RPMI7951 (cell line): ENCODE measurements around the gene KCNIP1. TPM values are rescaled to one million over a fixed set of nuclear protein-coding genes. Genes with fewer than 3 reads are reported as not detected.

Experiments used
- DNase-seq: peaks from one replicate; pipeline ENCODE4 v3.0.0-alpha.2; 2012; ENCODE audit warnings: low read depth
- total RNA-seq: library from RNA; depleted of rRNA; stranded (reverse); fragments of >200 nt; shearing (Covaris generic); gene quantifications from 2 replicates; pipeline ENCODE4 v1.2.3, GENCODE V29; 2014

KCNIP1 gene
- total RNA-seq, 1 experiment from 2014 or later: not detected

GRCh38 chr5:170642066-170642735, 138.4 kb downstream of the KCNIP1 start:
- DNase-seq: no peak

- no peak for DNase-seq
These were observed 139.1 kb downstream of the KCNIP1 start for GRCh38 chr5:170642776-170643436.

GRCh38 chr5:170643591-170643990, 139.8 kb downstream of the KCNIP1 start:
- no peak for DNase-seq

- no peak for DNase-seq
These were observed 140.7 kb downstream of the KCNIP1 start for GRCh38 chr5:170644501-170644900.

GRCh38 chr5:170648541-170648940, 144.7 kb downstream of the KCNIP1 start:
- DNase-seq: no peak

GRCh38 chr5:170650850-170651249, 147.0 kb downstream of the KCNIP1 start:
- no peak for DNase-seq

GRCh38 chr5:170651604-170652277, 147.9 kb downstream of the KCNIP1 start:
- DNase-seq: no peak

GRCh38 chr5:170655476-170655875, 151.7 kb downstream of the KCNIP1 start:
- DNase-seq: no peak

- DNase-seq: no peak
These were observed 152.1 kb downstream of the KCNIP1 start for GRCh38 chr5:170655920-170656319.

- no peak for DNase-seq
These were observed 152.5 kb downstream of the KCNIP1 start for GRCh38 chr5:170656346-170656745.

GRCh38 chr5:170660531-170660930, 156.7 kb downstream of the KCNIP1 start:
- no peak for DNase-seq

GRCh38 chr5:170662966-170663365, 159.1 kb downstream of the KCNIP1 start:
- DNase-seq: no peak

- no peak for DNase-seq
These were observed 175.0 kb downstream of the KCNIP1 start for GRCh38 chr5:170678811-170679210.

- DNase-seq: peak; percentile 28
These were observed 177.2 kb downstream of the KCNIP1 start for GRCh38 chr5:170681013-170681433.

- DNase-seq: no peak
These were observed 187.8 kb downstream of the KCNIP1 start for GRCh38 chr5:170691657-170692056.

- DNase-seq: no peak
These were observed 189.9 kb downstream of the KCNIP1 start for GRCh38 chr5:170693701-170694100.

- no peak for DNase-seq
These were observed 191.1 kb downstream of the KCNIP1 start for GRCh38 chr5:170694911-170695310.

GRCh38 chr5:170697031-170697430, 193.2 kb downstream of the KCNIP1 start:
- DNase-seq: no peak

GRCh38 chr5:170700503-170700902, 196.7 kb downstream of the KCNIP1 start:
- no peak for DNase-seq

GRCh38 chr5:170701334-170701733, 197.5 kb downstream of the KCNIP1 start:
- no peak for DNase-seq

GRCh38 chr5:170704417-170705192, 200.8 kb downstream of the KCNIP1 start:
- DNase-seq: no peak

- no peak for DNase-seq
These were observed 205.8 kb downstream of the KCNIP1 start for GRCh38 chr5:170709640-170710039.
